ENCODE measurements around the gene TNFSF11. TPM values are rescaled to one million over a fixed set of nuclear protein-coding genes. Genes with fewer than 3 reads are reported as not detected.

TNFSF11 gene
- total and polyA plus RNA-seq, 7 experiments from 2014 or later: 0.13 to 0.44 TPM; not detected in 5

GRCh38 chr13:42615691-42616090 lies 41.7 kb downstream of the TNFSF11 start:
- Mint-ChIP-seq H3K36me3 (no peaks in the 10 kb centered on the region), H3K9me3 (no peaks in the 10 kb centered on the region), H3K27me3 (peaks cover 0 to 22% (median 8%) of the 10 kb centered on the region in 5 donors), H3K4me1 (no peaks in the 10 kb centered on the region), H3K27ac (no peak overlapping the region), H3K4me3 (no peak overlapping the region)
- no peaks in the 10 kb centered on the region for H3K4me1 ChIP-seq (ENCODE audit: control insufficient read depth in 2 of 2, insufficient read depth in 2 of 2, low read length in 2 of 2)
- DNase-seq: no peak
- H3K4me3 ChIP-seq (ENCODE audit: low read length): no peak overlapping the region
- ChIA-PET POLR2A (no interaction called here), CTCF (no interaction called here)
- no peak overlapping the region for H3K27ac ChIP-seq (ENCODE audit: low read depth, low read length)
- H3K36me3 ChIP-seq (ENCODE audit: control insufficient read depth in 2 of 3, insufficient read depth in 3 of 3, low read length in 3 of 3): no peaks in the 10 kb centered on the region
- H3K27me3 ChIP-seq (ENCODE audit: control insufficient read depth in 2 of 2, insufficient read depth in 2 of 2, low read length in 2 of 2): no peaks in the 10 kb centered on the region
- no peak for ATAC-seq
- no peaks in the 10 kb centered on the region for H3K9me3 ChIP-seq (ENCODE audit: control insufficient read depth in 2 of 3, low read length in 3 of 3)
- intact Hi-C loops (cut with micrococcal nuclease): no loop called here

GRCh38 chr13:42617221-42617620 lies 43.3 kb downstream of the TNFSF11 start:
- DNase-seq (no peak), ATAC-seq (no peak)
- Mint-ChIP-seq H3K27ac (no peak overlapping the region), H3K36me3 (no peaks in the 10 kb centered on the region), H3K27me3 (peaks cover 0 to 31% (median 12%) of the 10 kb centered on the region in 5 donors), H3K4me3 (no peak overlapping the region), H3K9me3 (no peaks in the 10 kb centered on the region), H3K4me1 (no peaks in the 10 kb centered on the region)
- H3K4me1 ChIP-seq (ENCODE audit: control insufficient read depth in 2 of 2, insufficient read depth in 2 of 2, low read length in 2 of 2): no peaks in the 10 kb centered on the region
- ChIA-PET POLR2A (no interaction called here), CTCF (no interaction called here)
- intact Hi-C loops (cut with micrococcal nuclease): no loop called here
- H3K27me3 ChIP-seq (ENCODE audit: control insufficient read depth in 2 of 2, insufficient read depth in 2 of 2, low read length in 2 of 2): no peaks in the 10 kb centered on the region
- H3K36me3 ChIP-seq (ENCODE audit: control insufficient read depth in 2 of 3, insufficient read depth in 3 of 3, low read length in 3 of 3): no peaks in the 10 kb centered on the region
- no peak overlapping the region for H3K4me3 ChIP-seq (ENCODE audit: low read length)
- no peaks in the 10 kb centered on the region for H3K9me3 ChIP-seq (ENCODE audit: control insufficient read depth in 2 of 3, low read length in 3 of 3)
- H3K27ac ChIP-seq (ENCODE audit: low read depth, low read length): no peak overlapping the region

- intact Hi-C loops (cut with micrococcal nuclease): no loop called here
- H3K27me3 Mint-ChIP-seq: peaks cover 8 to 27% (median 13%) of the 10 kb centered on the region in 5 donors
- Histone ChIP-seq H3K36me3 (ENCODE audit: control insufficient read depth in 2 of 3, insufficient read depth in 3 of 3, low read length in 3 of 3) (no peaks in the 10 kb centered on the region), H3K4me1 (ENCODE audit: control insufficient read depth in 2 of 2, insufficient read depth in 2 of 2, low read length in 2 of 2) (no peaks in the 10 kb centered on the region), H3K4me3 (ENCODE audit: low read length) (no peak overlapping the region), H3K27me3 (ENCODE audit: control insufficient read depth in 2 of 2, insufficient read depth in 2 of 2, low read length in 2 of 2) (no peaks in the 10 kb centered on the region), H3K27ac (ENCODE audit: low read depth, low read length) (no peak overlapping the region), H3K9me3 (ENCODE audit: control insufficient read depth in 2 of 3, low read length in 3 of 3) (no peaks in the 10 kb centered on the region)
- no peak for DNase-seq
- no peak overlapping the region for H3K4me3 Mint-ChIP-seq
- no peaks in the 10 kb centered on the region for H3K9me3 Mint-ChIP-seq
- no peaks in the 10 kb centered on the region for H3K4me1 Mint-ChIP-seq
- no peaks in the 10 kb centered on the region for H3K36me3 Mint-ChIP-seq
- H3K27ac Mint-ChIP-seq: no peak overlapping the region
- ATAC-seq: no peak
- POLR2A ChIA-PET: no interaction called here
- CTCF ChIA-PET: no interaction called here
These were observed 50.0 kb downstream of the TNFSF11 start for GRCh38 chr13:42623916-42624315.

- CTCF ChIA-PET: no interaction called here
- peaks cover 3 to 27% (median 16%) of the 10 kb centered on the region in 5 donors for H3K27me3 Mint-ChIP-seq
These were observed 51.7 kb downstream of the TNFSF11 start for GRCh38 chr13:42625611-42626010.

GRCh38 chr13:42626176-42626860 lies 52.4 kb downstream of the TNFSF11 start:
- Histone ChIP-seq H3K27me3 (ENCODE audit: control insufficient read depth in 2 of 2, insufficient read depth in 2 of 2, low read length in 2 of 2) (no peaks in the 10 kb centered on the region), H3K36me3 (ENCODE audit: control insufficient read depth in 2 of 3, insufficient read depth in 3 of 3, low read length in 3 of 3) (no peaks in the 10 kb centered on the region), H3K4me3 (ENCODE audit: low read length) (no peak overlapping the region), H3K9me3 (ENCODE audit: control insufficient read depth in 2 of 3, low read length in 3 of 3) (no peaks in the 10 kb centered on the region), H3K27ac (ENCODE audit: low read depth, low read length) (no peak overlapping the region), H3K4me1 (ENCODE audit: control insufficient read depth in 2 of 2, insufficient read depth in 2 of 2, low read length in 2 of 2) (no peaks in the 10 kb centered on the region)
- POLR2A ChIA-PET: no interaction called here
- CTCF ChIA-PET: interaction anchor here (0.6 kb wide), 1 partner anchor 145 kb away, joined by 3 read pairs; no protein-coding TSS in a partner anchor
- Mint-ChIP-seq H3K9me3 (no peaks in the 10 kb centered on the region), H3K27me3 (peaks cover 3 to 25% (median 13%) of the 10 kb centered on the region in 5 donors), H3K4me3 (no peak overlapping the region), H3K27ac (no peak overlapping the region), H3K4me1 (no peaks in the 10 kb centered on the region), H3K36me3 (no peaks in the 10 kb centered on the region)
- DNase-seq (no peak), ATAC-seq (no peak)
- intact Hi-C loops (cut with micrococcal nuclease): no loop called here

More at GRCh38 chr13:42625611-42626010, 51.7 kb downstream of the TNFSF11 start:
- no peak for ATAC-seq
- POLR2A ChIA-PET: no interaction called here
- H3K36me3 Mint-ChIP-seq: no peaks in the 10 kb centered on the region
- Histone ChIP-seq H3K4me3 (ENCODE audit: low read length) (no peak overlapping the region), H3K9me3 (ENCODE audit: control insufficient read depth in 2 of 3, low read length in 3 of 3) (no peaks in the 10 kb centered on the region), H3K27ac (ENCODE audit: low read depth, low read length) (no peak overlapping the region), H3K36me3 (ENCODE audit: control insufficient read depth in 2 of 3, insufficient read depth in 3 of 3, low read length in 3 of 3) (no peaks in the 10 kb centered on the region), H3K27me3 (ENCODE audit: control insufficient read depth in 2 of 2, insufficient read depth in 2 of 2, low read length in 2 of 2) (no peaks in the 10 kb centered on the region), H3K4me1 (ENCODE audit: control insufficient read depth in 2 of 2, insufficient read depth in 2 of 2, low read length in 2 of 2) (no peaks in the 10 kb centered on the region)
- intact Hi-C loops (cut with micrococcal nuclease): no loop called here
- H3K4me3 Mint-ChIP-seq: no peak overlapping the region
- H3K9me3 Mint-ChIP-seq: no peaks in the 10 kb centered on the region
- no peak overlapping the region for H3K27ac Mint-ChIP-seq
- H3K4me1 Mint-ChIP-seq: no peaks in the 10 kb centered on the region
- DNase-seq: no peak

GRCh38 chr13:42628666-42629065 lies 54.7 kb downstream of the TNFSF11 start:
- H3K9me3 ChIP-seq (ENCODE audit: control insufficient read depth in 2 of 3, low read length in 3 of 3): no peaks in the 10 kb centered on the region
- H3K4me1 ChIP-seq (ENCODE audit: control insufficient read depth in 2 of 2, insufficient read depth in 2 of 2, low read length in 2 of 2): no peaks in the 10 kb centered on the region
- no peak overlapping the region for H3K4me3 Mint-ChIP-seq
- H3K4me1 Mint-ChIP-seq: no peaks in the 10 kb centered on the region
- DNase-seq: no peak
- no peaks in the 10 kb centered on the region for H3K9me3 Mint-ChIP-seq
- intact Hi-C loops (cut with micrococcal nuclease): no loop called here
- no peaks in the 10 kb centered on the region for H3K36me3 Mint-ChIP-seq
- ATAC-seq: no peak
- no peak overlapping the region for H3K27ac ChIP-seq (ENCODE audit: low read depth, low read length)
- no peaks in the 10 kb centered on the region for H3K36me3 ChIP-seq (ENCODE audit: control insufficient read depth in 2 of 3, insufficient read depth in 3 of 3, low read length in 3 of 3)
- H3K4me3 ChIP-seq (ENCODE audit: low read length): no peak overlapping the region
- no peak overlapping the region for H3K27ac Mint-ChIP-seq
- CTCF ChIA-PET: no interaction called here
- H3K27me3 ChIP-seq (ENCODE audit: control insufficient read depth in 2 of 2, insufficient read depth in 2 of 2, low read length in 2 of 2): no peaks in the 10 kb centered on the region
- POLR2A ChIA-PET: no interaction called here
- H3K27me3 Mint-ChIP-seq: peaks cover 3 to 19% (median 13%) of the 10 kb centered on the region in 5 donors

- peaks cover 10 to 21% (median 14%) of the 10 kb centered on the region in 5 donors for H3K27me3 Mint-ChIP-seq
- ChIA-PET CTCF (no interaction called here), POLR2A (no interaction called here)
- Histone ChIP-seq H3K27ac (ENCODE audit: low read depth, low read length) (no peak overlapping the region), H3K36me3 (ENCODE audit: control insufficient read depth in 2 of 3, insufficient read depth in 3 of 3, low read length in 3 of 3) (no peaks in the 10 kb centered on the region), H3K4me1 (ENCODE audit: control insufficient read depth in 2 of 2, insufficient read depth in 2 of 2, low read length in 2 of 2) (no peaks in the 10 kb centered on the region), H3K9me3 (ENCODE audit: control insufficient read depth in 2 of 3, low read length in 3 of 3) (no peaks in the 10 kb centered on the region), H3K4me3 (ENCODE audit: low read length) (no peak overlapping the region), H3K27me3 (ENCODE audit: control insufficient read depth in 2 of 2, insufficient read depth in 2 of 2, low read length in 2 of 2) (no peaks in the 10 kb centered on the region)
- H3K9me3 Mint-ChIP-seq: peaks cover 0 to 1% (median 0%) of the 10 kb centered on the region in 11 donors
- ATAC-seq (no peak), DNase-seq (no peak)
- intact Hi-C loops (cut with micrococcal nuclease): no loop called here
- no peak overlapping the region for H3K4me3 Mint-ChIP-seq
- no peaks in the 10 kb centered on the region for H3K36me3 Mint-ChIP-seq
- H3K27ac Mint-ChIP-seq: no peak overlapping the region
- no peaks in the 10 kb centered on the region for H3K4me1 Mint-ChIP-seq
These were observed 57.2 kb downstream of the TNFSF11 start for GRCh38 chr13:42631181-42631580.

Data from naive thymus-derived CD4-positive, alpha-beta T cell (primary cell).